HG03432 (cell line): Measurements from ENCODE around the gene TAC3.
"Not testable (repeated sequence)": the region's sequence is repeated elsewhere in the genome, so short reads cannot be mapped to it uniquely, and the experiment has no call there.

Experiments
- ATAC-seq: cut with Tn5 transposase; IDR thresholded peaks from one replicate; pipeline ENCODE4 v1.9.1; 2021; ENCODE audit warnings: mild to moderate bottlenecking, moderate library complexity; ENCODE audit not compliant: unreplicated experiment

Gene TAC3

GRCh38 chr12:57016348-57016747 is at the start of gene TAC3:
Gene TAC3, minus strand, starts transcription at chr12:57016529. Its CDS starts 732 bp downstream, at chr12:57015797.
- ATAC-seq, result no peak

- peak; percentile 84 for ATAC-seq
Observed at GRCh38 chr12:57063991-57064685, 47.8 kb upstream of the TAC3 start.

- no peak for ATAC-seq
Observed at GRCh38 chr12:57058454-57058853, 42.1 kb upstream of the TAC3 start.

DNA sequence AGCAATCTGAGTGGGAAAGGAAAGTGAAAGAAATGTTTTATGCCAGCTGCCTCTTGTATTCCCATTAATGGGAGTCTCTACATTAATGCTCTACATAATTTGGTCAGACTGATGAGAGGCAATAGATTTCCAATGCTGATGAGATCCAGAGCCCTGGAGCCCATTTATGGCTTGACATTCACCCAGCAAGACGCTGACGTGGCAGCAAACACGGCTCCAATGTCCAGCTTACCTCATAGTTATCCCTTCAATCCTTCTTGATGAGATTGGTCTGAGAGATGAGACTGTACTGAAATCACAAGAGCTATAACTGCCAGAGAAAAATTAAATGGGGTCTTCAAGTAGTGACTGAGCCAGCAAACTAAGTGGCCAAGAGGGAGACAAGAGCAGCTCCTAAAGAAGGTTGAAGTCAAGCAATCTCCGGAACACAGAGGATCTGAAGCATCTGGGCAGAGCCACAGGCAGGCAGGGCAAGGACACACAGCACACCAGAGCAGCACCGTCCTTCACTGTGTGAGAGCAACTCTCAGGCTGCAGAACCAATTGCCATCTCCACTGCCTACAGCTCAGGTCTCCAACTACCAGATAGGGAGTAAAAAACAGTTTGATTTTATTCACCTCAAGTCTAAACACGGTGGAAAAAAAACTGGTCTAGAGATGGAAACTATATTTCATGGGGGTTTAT is 40.9 kb upstream of the TAC3 start:
- no peak for ATAC-seq

DNA sequence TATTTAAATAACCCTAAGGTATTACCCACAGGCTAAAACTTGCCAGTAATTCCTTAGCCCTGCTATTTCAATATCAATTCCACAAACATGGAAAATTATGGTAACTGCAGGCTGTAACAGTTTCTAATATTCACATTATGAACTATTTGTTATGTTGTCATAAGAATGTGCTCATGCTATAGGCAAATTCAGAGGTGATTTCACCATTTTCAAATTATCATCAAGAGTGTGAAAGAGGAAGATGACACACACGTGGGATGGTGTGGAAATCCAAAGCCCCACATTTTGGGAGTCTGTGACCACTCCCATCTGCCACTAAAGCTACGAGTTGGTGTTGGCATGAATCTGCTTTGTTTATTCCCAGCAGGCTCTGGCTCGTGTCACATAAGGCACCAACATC is 39.5 kb upstream of the TAC3 start:
- ATAC-seq, result no peak

GRCh38 chr12:57053901-57054300 is 37.6 kb upstream of the TAC3 start:
- not testable (repeated sequence) for ATAC-seq

GRCh38 chr12:57053146-57053545 is 36.8 kb upstream of the TAC3 start:
- not testable (repeated sequence) for ATAC-seq

- no peak for ATAC-seq
Observed at GRCh38 chr12:57051011-57051410, 34.7 kb upstream of the TAC3 start.

DNA sequence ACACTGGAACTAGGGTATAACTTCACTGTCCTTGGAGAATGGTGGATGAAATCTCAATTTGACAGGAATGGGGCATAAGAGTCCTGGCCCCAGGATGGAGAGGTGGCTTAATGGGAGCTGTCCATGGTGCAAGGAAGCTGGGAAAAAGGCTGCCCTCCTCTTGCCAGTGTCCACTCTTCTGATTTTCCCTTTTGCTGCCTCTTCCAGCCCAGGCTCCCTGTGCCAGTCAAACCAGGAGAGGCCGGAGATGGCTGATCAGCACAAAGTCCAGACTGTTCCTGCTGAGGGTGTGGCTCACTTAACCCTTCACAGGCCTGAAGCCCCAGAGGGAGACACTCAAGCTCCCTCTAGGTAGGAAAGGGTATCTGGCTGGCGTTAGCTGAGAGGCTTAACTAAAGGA is 33.6 kb upstream of the TAC3 start, which contains the start of gene MYO1A:
Gene MYO1A, minus strand, starts transcription at position 240 of the 400 bp plus-strand sequence. CDS start 1,806 bp downstream, outside the sequence.
- ATAC-seq, result no peak

- ATAC-seq, result no peak
Observed at GRCh38 chr12:57049119-57049446, 32.8 kb upstream of the TAC3 start.

- no peak for ATAC-seq
Observed at GRCh38 chr12:57048423-57049118, 32.2 kb upstream of the TAC3 start.

DNA sequence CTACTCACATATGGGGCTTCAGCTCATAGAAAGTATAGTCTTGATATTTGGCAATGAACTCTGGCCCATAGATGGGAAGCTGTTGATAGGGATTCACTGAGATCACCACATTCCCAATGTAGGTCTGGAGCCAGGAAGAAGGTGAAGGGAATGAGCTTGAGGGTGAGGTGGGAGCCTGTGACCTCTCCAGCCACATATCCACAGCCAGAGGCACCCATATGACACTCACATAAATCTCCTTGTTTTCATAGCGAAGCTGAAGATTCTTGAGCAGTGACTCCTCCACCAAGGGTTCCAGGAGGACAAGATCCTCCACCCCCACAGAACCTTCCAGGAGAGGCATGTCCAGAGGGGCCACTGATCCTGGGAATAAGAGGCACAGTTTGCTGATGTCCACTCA is 31.7 kb upstream of the TAC3 start:
- ATAC-seq, result no peak

- no peak for ATAC-seq
Observed at GRCh38 chr12:57046947-57047890, 30.9 kb upstream of the TAC3 start.

GRCh38 chr12:57046086-57046791 is 29.9 kb upstream of the TAC3 start:
- ATAC-seq, result no peak

DNA sequence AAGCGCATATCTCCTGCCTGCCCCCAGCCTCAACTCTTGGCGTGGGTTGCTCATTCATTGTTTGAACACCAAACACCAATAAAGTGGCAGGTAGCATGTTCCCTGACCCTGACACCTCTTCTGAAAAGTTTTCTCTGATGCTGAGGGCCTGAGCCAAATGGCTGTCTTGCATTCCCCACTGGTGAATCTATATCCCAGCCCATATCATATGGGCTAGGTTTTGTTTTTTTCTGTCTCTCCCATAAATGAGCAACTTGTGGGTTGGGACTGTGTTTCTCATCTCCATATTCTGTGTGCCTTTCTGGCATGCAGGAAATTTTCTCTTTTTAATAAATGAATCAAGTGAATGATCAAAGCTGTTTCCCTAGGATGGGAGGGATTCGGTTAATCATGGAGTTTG is 28.6 kb upstream of the TAC3 start:
- ATAC-seq, result no peak

- ATAC-seq, result no peak
Observed at GRCh38 chr12:57044468-57044867, 28.1 kb upstream of the TAC3 start.

DNA sequence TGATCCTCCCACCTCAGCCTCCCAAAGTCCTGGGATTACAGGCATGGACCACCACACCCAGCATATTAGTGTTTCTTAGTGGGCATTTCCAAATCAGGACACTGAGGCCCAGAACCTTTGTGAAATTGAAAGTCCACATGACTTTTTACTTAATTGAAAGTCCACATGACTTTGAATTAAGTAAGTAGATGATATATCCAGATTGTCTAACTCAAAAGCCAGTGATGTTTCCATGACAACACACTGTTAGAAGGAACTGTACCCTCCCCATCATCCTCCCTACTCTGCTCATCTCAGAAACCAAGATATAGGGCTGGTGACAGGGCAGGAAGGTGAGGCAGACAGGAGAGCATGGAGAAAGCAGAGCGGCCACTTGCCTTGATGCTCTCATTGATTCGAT is 26.4 kb upstream of the TAC3 start:
- no peak for ATAC-seq

GRCh38 chr12:57040750-57041149 is 24.4 kb upstream of the TAC3 start:
- ATAC-seq, result no peak

DNA sequence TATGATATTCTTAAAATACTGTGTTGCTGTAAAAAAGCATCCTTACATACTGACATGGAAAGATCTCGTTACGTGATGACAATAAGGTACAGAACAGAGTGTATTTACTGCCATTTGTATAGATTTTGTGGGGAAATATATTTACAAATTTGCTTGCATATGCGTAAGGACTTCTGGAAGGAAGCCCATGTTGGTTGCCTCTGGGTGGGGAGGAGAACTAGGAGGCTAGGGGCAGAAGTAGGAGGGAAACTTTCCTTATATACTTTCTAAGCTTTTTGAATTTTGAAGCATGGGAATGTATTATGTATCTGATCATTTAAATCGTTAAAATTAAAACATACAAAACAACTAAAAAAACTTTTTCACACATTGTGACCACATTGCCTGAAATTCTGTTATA is 23.9 kb upstream of the TAC3 start:
- no peak for ATAC-seq
